ENCODE results near the gene ZFYVE26.

DNA sequence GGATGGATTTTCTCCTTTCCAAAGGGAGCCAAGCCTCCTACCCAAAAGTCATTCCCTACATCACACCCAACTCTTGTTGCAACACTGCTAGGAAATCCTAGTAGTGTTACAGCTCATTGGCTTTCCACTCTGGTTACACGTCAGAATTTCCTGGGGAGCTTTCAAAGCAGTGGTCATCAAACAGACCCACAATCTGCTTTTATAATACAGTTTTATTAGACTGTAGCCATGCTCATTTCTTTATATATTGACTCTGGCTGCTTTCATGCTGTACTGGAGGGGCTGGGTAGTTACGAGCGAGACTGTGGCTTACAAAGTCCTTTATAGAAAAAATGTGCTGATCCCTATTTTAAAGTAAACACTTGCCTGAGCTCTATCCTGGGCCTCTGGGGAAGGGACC, 34.3 kb downstream of the ZFYVE26 start:
- TF ChIP-seq, protein P1, sequence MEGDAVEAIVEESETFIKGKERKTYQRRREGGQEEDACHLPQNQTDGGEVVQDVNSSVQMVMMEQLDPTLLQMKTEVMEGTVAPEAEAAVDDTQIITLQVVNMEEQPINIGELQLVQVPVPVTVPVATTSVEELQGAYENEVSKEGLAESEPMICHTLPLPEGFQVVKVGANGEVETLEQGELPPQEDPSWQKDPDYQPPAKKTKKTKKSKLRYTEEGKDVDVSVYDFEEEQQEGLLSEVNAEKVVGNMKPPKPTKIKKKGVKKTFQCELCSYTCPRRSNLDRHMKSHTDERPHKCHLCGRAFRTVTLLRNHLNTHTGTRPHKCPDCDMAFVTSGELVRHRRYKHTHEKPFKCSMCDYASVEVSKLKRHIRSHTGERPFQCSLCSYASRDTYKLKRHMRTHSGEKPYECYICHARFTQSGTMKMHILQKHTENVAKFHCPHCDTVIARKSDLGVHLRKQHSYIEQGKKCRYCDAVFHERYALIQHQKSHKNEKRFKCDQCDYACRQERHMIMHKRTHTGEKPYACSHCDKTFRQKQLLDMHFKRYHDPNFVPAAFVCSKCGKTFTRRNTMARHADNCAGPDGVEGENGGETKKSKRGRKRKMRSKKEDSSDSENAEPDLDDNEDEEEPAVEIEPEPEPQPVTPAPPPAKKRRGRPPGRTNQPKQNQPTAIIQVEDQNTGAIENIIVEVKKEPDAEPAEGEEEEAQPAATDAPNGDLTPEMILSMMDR (IDR thresholded peaks at IDR 0.05): no peak
- no peak for TF ChIP-seq EZH2phosphoT487 (IDR thresholded peaks at IDR 0.05)
